HL-60 (cell line): ENCODE measurements around the gene CLASP2.

ENCODE experiments used
- DNase-seq, 2 experiments: peaks; one replicate each; pipeline ENCODE4 v3.0.0-alpha.2; 2010 to 2020; ENCODE audit warnings: low read depth in 1 of 2, low spot score in 1 of 2
- H3K27ac ChIP-seq: fragments of 250-450 bp; sonication (Bioruptor Pico); replicated peaks from 2 replicates; pipeline ENCODE4 v1.5.1; 2020; ENCODE audit warnings: mild to moderate bottlenecking, moderate library complexity
- H3K27me3 ChIP-seq: fragments of 250-450 bp; sonication (Bioruptor Pico); 2 replicates; pipeline ENCODE4 v1.5.1; 2021; ENCODE audit warnings: mild to moderate bottlenecking, moderate library complexity; ENCODE audit not compliant: insufficient read depth, poor library complexity, severe bottlenecking
- H3K4me3 ChIP-seq: replicated peaks from 2 replicates; pipeline ENCODE4 v1.5.1; 2011; ENCODE audit warnings: mild to moderate bottlenecking, control low read depth, low read length; ENCODE audit not compliant: insufficient read depth
- GABPA ChIP-seq: IDR thresholded peaks from 2 replicates; pipeline ENCODE4 v1.6.1; 2012; ENCODE audit warnings: low read depth
- POLR2AphosphoS5 ChIP-seq: IDR thresholded peaks from 2 replicates; pipeline ENCODE4 v1.6.1; 2012; ENCODE audit warnings: low read depth
- SPI1 ChIP-seq: IDR thresholded peaks from 2 replicates; pipeline ENCODE4 v1.6.1; 2012; ENCODE audit warnings: low read depth, mild to moderate bottlenecking, borderline replicate concordance
- TF ChIP-seq, protein P1 (sequence below): IDR thresholded peaks from 2 replicates; pipeline ENCODE4 v1.6.1; 2012; ENCODE audit warnings: low read depth; ENCODE audit not compliant: insufficient replicate concordance
- TF ChIP-seq, protein P2 (sequence below): IDR thresholded peaks from one replicate; pipeline ENCODE4 v1.5.1; 2011; ENCODE audit warnings: low read length, control low read depth, inconsistent platforms; ENCODE audit not compliant: insufficient read depth

Gene CLASP2

DNA sequence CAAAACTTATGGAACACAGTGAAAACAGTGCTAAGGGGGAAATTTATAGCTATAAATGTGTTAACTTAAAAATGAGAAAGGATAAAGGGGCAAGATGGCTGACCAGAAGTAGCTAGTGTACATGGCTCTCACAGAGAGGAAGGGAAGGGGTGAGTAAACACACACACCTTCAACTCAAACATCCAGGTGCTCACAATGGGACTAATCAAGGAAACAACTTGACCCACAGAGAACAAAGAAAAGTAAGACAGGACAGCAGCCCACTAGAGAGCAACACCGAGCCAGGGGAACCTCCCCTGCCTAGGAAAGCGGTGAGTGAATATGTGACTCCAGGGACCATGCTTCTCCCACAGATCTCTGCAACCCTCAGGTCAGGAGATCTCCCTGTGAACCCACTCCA, 192.8 kb downstream of the CLASP2 start:
- Histone ChIP-seq H3K27ac (no peak overlapping the region), H3K4me3 (no peak overlapping the region), H3K27me3 (no peaks in the 10 kb centered on the region)
- TF ChIP-seq POLR2AphosphoS5 (no peak), SPI1 (no peak), GABPA (no peak)
- TF ChIP-seq, protein P1, sequence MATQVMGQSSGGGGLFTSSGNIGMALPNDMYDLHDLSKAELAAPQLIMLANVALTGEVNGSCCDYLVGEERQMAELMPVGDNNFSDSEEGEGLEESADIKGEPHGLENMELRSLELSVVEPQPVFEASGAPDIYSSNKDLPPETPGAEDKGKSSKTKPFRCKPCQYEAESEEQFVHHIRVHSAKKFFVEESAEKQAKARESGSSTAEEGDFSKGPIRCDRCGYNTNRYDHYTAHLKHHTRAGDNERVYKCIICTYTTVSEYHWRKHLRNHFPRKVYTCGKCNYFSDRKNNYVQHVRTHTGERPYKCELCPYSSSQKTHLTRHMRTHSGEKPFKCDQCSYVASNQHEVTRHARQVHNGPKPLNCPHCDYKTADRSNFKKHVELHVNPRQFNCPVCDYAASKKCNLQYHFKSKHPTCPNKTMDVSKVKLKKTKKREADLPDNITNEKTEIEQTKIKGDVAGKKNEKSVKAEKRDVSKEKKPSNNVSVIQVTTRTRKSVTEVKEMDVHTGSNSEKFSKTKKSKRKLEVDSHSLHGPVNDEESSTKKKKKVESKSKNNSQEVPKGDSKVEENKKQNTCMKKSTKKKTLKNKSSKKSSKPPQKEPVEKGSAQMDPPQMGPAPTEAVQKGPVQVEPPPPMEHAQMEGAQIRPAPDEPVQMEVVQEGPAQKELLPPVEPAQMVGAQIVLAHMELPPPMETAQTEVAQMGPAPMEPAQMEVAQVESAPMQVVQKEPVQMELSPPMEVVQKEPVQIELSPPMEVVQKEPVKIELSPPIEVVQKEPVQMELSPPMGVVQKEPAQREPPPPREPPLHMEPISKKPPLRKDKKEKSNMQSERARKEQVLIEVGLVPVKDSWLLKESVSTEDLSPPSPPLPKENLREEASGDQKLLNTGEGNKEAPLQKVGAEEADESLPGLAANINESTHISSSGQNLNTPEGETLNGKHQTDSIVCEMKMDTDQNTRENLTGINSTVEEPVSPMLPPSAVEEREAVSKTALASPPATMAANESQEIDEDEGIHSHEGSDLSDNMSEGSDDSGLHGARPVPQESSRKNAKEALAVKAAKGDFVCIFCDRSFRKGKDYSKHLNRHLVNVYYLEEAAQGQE = no peak
- TF ChIP-seq, protein P2, sequence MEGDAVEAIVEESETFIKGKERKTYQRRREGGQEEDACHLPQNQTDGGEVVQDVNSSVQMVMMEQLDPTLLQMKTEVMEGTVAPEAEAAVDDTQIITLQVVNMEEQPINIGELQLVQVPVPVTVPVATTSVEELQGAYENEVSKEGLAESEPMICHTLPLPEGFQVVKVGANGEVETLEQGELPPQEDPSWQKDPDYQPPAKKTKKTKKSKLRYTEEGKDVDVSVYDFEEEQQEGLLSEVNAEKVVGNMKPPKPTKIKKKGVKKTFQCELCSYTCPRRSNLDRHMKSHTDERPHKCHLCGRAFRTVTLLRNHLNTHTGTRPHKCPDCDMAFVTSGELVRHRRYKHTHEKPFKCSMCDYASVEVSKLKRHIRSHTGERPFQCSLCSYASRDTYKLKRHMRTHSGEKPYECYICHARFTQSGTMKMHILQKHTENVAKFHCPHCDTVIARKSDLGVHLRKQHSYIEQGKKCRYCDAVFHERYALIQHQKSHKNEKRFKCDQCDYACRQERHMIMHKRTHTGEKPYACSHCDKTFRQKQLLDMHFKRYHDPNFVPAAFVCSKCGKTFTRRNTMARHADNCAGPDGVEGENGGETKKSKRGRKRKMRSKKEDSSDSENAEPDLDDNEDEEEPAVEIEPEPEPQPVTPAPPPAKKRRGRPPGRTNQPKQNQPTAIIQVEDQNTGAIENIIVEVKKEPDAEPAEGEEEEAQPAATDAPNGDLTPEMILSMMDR = no peak
- no peak for DNase-seq

DNA sequence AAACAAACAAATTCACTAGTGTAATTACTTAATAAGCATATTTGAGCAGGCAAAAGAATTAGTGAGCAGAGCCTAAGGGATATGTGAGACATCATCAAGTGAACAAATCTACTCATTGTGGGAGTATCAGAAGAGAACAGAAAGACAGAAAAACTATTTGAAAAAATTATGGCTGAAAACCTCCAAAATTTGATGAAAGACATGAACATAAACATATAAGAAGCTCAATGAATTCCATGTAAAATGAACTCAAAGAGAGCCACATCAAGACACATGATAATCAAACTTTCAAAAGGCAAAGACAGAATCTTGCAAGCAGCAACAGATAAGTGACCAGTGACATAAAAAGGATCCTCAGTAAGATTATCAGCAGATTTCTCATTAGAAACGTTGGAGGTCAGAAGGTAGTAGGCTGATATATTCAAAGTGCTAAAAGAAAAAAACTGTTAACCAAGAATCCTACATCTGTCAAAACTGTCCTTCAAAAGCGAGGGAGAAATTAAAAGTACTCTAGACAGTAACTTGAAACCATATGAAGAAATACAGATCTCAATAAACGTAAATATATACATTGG, 194.9 kb downstream of the CLASP2 start:
- no peak overlapping the region for H3K27ac ChIP-seq
- TF ChIP-seq, protein P1 = no peak
- TF ChIP-seq SPI1 (no peak), GABPA (no peak), POLR2AphosphoS5 (no peak)
- TF ChIP-seq, protein P2 = no peak
- DNase-seq = no peak
- H3K27me3 ChIP-seq = no peaks in the 10 kb centered on the region
- H3K4me3 ChIP-seq = no peak overlapping the region

DNA sequence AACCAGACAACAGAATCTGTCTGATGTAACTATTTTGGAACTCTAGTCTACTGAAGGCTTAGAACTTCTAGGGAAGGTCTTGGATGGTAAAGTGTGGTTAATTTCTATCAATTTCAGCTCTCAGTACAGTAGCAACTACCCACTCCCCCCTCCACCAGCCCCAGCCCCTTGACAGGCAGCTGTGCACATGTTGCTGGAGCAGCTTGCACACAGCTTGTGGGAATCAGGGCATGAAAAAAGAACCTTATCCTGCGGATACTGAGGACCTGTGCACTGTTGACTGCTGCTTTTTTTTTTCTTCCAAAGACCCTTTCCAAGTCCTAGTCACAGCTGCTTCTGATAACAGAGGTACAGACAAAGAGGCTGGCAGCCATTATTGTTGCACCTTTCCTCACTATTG, 196.3 kb downstream of the CLASP2 start:
- Histone ChIP-seq H3K27ac (no peak overlapping the region), H3K4me3 (no peak overlapping the region), H3K27me3 (no peaks in the 10 kb centered on the region)
- no peak for DNase-seq
- TF ChIP-seq POLR2AphosphoS5 = no peak
- TF ChIP-seq, protein P2 = no peak
- no peak for TF ChIP-seq GABPA
- no peak for TF ChIP-seq SPI1
- TF ChIP-seq, protein P1 = no peak
